ENCODE data around the gene THADA.

- TF ChIP-seq CTCF (conservative IDR thresholded peaks at IDR 0.05 in 1 of 2, IDR thresholded peaks at IDR 0.05 in 1 of 2; ENCODE audit: low read depth in 1 of 2, low read length in 2 of 2): no peak
- TF ChIP-seq EZH2 (IDR thresholded peaks at IDR 0.05; ENCODE audit: low read length, missing control alignments): no peak
Observed at GRCh38 chr2:43397821-43398220, 198.0 kb downstream of the THADA start.
